Smooth muscle cell (in vitro differentiated cells): ENCODE data around the gene RSL1D1. TPM values are rescaled to one million over a fixed set of nuclear protein-coding genes. Genes with fewer than 3 reads are reported as not detected.
"Not testable (repeated sequence)": the region's sequence is repeated elsewhere in the genome, so short reads cannot be mapped to it uniquely, and the experiment has no call there.

ENCODE experiments used
- DNase-seq: peaks from one replicate; lab custom pipeline; 2025; ENCODE audit not compliant: unreplicated experiment; lab: John Stamatoyannopoulos, UW
- H2AFZ ChIP-seq: fragments of 200-600 bp; sonication (generic); 2 replicates; pipeline ENCODE4 v1.6.0; 2016; ENCODE audit warnings: antibody characterized with exemption, low read depth, mild to moderate bottlenecking
- H3F3A ChIP-seq: fragments of 200-600 bp; sonication (generic); 2 replicates; pipeline ENCODE4 v1.6.0; 2017; ENCODE audit warnings: antibody characterized with exemption, low read depth
- H3K27ac ChIP-seq: fragments of 200-600 bp; sonication (generic); 2 replicates; pipeline ENCODE4 v1.5.1; 2016; ENCODE audit warnings: low read depth, mild to moderate bottlenecking
- H3K27me3 ChIP-seq: fragments of 200-600 bp; sonication (generic); 2 replicates; pipeline ENCODE4 v1.6.1; 2016; ENCODE audit warnings: low read depth, mild to moderate bottlenecking
- H3K36me3 ChIP-seq: fragments of 200-600 bp; sonication (generic); 2 replicates; pipeline ENCODE4 v1.5.1; 2016; ENCODE audit warnings: low read depth
- H3K4me1 ChIP-seq: fragments of 200-600 bp; sonication (generic); 2 replicates; pipeline ENCODE4 v1.5.1; 2016; ENCODE audit warnings: low read depth
- H3K4me2 ChIP-seq: fragments of 200-600 bp; sonication (generic); 2 replicates; pipeline ENCODE4 v1.6.0; 2016; ENCODE audit warnings: mild to moderate bottlenecking
- H3K4me3 ChIP-seq: fragments of 200-600 bp; sonication (generic); 2 replicates; pipeline ENCODE4 v1.5.1; 2016; ENCODE audit warnings: mild to moderate bottlenecking
- H3K79me2 ChIP-seq: fragments of 200-600 bp; sonication (generic); 2 replicates; pipeline ENCODE4 v1.6.0; 2016; ENCODE audit warnings: low read depth, mild to moderate bottlenecking
- H3K9ac ChIP-seq: fragments of 200-600 bp; sonication (generic); 2 replicates; pipeline ENCODE4 v1.6.0; 2016; ENCODE audit warnings: low read depth
- H3K9me3 ChIP-seq: fragments of 200-600 bp; sonication (generic); replicated peaks from 2 replicates; pipeline ENCODE4 v1.5.1; 2016; ENCODE audit warnings: low read depth
- H4K20me1 ChIP-seq: fragments of 200-600 bp; sonication (generic); 2 replicates; pipeline ENCODE4 v1.6.0; 2016; ENCODE audit warnings: low read depth
- WGBS: methylation state at CpG from one replicate; pipeline ENCODE4 v1.1.7; 2016; ENCODE audit warnings: low lambda C conversion rate; 5-methylcytosine and 5-hydroxymethylcytosine counted together
- polyA plus RNA-seq: library from polyadenylated mRNA; unstranded; fragments of >200 nt; fragmentation: Nextera tagmentation; extraction: Ambion mirVana; gene quantifications from 2 replicates; pipeline ENCODE4 v1.2.1, GENCODE V29; 2016
- total RNA-seq: library from RNA; depleted of rRNA; stranded (reverse); fragments of >200 nt; gene quantifications from 2 replicates; pipeline ENCODE4 v1.2.3, GENCODE V29; 2014
- TF ChIP-seq, protein P1 (sequence below): fragments of 200-600 bp; sonication (generic); IDR thresholded peaks from 2 replicates; pipeline ENCODE4 v1.5.1; 2017; ENCODE audit warnings: borderline replicate concordance, mild to moderate bottlenecking, antibody characterized with exemption; ENCODE audit not compliant: insufficient read depth, poor library complexity, severe bottlenecking

Gene RSL1D1
- total and polyA plus RNA-seq, 2 experiments from 2014 or later, result 104 to 157 TPM

DNA sequence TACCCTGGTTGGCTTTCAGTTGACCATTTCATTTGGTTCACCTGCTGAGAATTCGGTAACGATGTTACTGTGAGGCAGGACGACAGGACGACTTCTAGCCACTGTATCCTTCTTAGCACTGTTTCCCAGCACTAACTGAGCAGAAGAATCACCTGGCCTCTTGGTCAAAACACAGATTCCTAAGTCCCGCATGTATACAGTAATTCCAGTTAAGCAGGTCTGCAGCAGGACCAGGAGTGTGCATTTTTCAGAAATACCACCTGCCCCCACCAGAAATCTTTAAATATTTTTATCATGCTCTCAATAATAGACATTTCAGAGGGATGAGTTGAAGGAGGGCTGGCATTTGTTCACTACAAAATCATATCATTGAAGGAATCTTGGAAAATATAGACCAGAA lies 22.6 kb downstream of the RSL1D1 start:
- no peak overlapping the region for H3K27ac ChIP-seq
- H3K9me3 ChIP-seq, result no peaks in the 10 kb centered on the region
- H3K9ac ChIP-seq, result no peak overlapping the region
- no peaks in the 10 kb centered on the region for H3K36me3 ChIP-seq
- TF ChIP-seq, protein P1, sequence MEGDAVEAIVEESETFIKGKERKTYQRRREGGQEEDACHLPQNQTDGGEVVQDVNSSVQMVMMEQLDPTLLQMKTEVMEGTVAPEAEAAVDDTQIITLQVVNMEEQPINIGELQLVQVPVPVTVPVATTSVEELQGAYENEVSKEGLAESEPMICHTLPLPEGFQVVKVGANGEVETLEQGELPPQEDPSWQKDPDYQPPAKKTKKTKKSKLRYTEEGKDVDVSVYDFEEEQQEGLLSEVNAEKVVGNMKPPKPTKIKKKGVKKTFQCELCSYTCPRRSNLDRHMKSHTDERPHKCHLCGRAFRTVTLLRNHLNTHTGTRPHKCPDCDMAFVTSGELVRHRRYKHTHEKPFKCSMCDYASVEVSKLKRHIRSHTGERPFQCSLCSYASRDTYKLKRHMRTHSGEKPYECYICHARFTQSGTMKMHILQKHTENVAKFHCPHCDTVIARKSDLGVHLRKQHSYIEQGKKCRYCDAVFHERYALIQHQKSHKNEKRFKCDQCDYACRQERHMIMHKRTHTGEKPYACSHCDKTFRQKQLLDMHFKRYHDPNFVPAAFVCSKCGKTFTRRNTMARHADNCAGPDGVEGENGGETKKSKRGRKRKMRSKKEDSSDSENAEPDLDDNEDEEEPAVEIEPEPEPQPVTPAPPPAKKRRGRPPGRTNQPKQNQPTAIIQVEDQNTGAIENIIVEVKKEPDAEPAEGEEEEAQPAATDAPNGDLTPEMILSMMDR, result no peak
- no peaks in the 10 kb centered on the region for H3K4me1 ChIP-seq
- no peaks in the 10 kb centered on the region for H4K20me1 ChIP-seq
- H3K79me2 ChIP-seq, result no peaks in the 10 kb centered on the region
- H2AFZ ChIP-seq, result no peak overlapping the region
- no peaks in the 10 kb centered on the region for H3F3A ChIP-seq
- no peak for DNase-seq
- no peaks in the 10 kb centered on the region for H3K27me3 ChIP-seq
- H3K4me3 ChIP-seq, result no peak overlapping the region
- WGBS, result 79% methylated on average over 5 of the region's 5 CpGs
- no peak overlapping the region for H3K4me2 ChIP-seq

DNA sequence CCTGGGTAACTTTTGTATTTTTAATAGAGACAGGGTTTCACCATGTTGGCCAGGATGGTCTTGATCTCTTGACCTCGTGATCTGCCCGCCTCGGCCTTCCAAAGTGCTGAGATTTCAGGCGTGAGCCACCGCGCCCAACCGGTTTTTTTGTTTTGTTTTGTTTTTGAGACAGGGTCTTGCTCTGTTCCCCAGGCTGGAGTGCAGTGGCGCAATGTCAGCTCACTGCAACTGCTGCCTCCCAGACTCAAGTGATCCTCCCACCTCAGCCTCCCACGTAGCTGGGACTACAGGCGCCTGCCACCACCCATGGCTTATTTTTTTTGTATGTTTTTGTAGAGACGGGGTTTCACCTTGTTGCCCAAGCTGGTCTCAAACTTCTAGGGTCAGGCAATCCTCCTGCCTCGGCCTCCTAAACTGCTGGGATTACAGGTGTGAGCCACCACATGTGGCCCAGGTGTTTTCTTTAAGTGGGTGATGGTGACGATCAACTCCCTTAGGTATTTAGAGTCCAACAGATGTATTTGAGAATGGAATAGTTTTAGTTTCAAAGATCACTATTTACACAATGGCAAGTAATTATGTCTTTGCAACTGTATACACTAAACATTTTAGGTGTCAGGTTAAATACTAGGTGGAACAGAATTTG lies 25.7 kb downstream of the RSL1D1 start:
- not testable (repeated sequence) for H3F3A ChIP-seq, H2AFZ ChIP-seq, H3K27me3 ChIP-seq, H3K4me1 ChIP-seq, H3K36me3 ChIP-seq, DNase-seq, H4K20me1 ChIP-seq, H3K9ac ChIP-seq, H3K4me3 ChIP-seq, H3K79me2 ChIP-seq, H3K27ac ChIP-seq, H3K9me3 ChIP-seq, H3K4me2 ChIP-seq
- WGBS, result 96% methylated on average over 13 of the region's 13 CpGs

DNA sequence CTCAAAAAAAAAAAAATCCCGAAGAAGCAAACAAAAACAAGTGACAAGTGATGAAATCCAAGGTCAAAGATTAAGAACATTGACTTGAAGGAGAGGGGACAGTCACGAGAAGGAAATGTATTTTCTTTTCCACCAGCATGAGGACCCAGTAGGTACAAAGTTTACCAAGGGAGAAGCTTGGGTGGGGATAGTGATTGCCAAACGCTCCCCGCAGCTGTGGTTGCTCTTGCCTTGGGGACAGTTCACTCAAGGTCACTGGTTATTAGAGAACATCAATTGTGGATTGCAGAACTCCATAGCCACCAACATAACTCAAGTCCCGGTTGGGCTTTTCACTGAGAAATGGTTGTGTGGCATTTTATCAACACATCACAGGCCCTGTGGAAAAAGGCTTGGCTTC lies 27.0 kb downstream of the RSL1D1 start:
- TF ChIP-seq, protein P1, result no peak
- H3K4me1 ChIP-seq, result no peaks in the 10 kb centered on the region
- H3K36me3 ChIP-seq, result no peaks in the 10 kb centered on the region
- no peak overlapping the region for H3K4me2 ChIP-seq
- no peak for DNase-seq
- no peaks in the 10 kb centered on the region for H3K27me3 ChIP-seq
- H3K27ac ChIP-seq, result no peak overlapping the region
- peaks cover 2% of the 10 kb centered on the region for H3F3A ChIP-seq
- WGBS, result 81% methylated on average over 5 of the region's 5 CpGs
- H3K9ac ChIP-seq, result no peak overlapping the region
- no peak overlapping the region for H3K4me3 ChIP-seq
- H3K9me3 ChIP-seq, result no peaks in the 10 kb centered on the region
- no peaks in the 10 kb centered on the region for H4K20me1 ChIP-seq
- H2AFZ ChIP-seq, result no peak overlapping the region
- H3K79me2 ChIP-seq, result no peaks in the 10 kb centered on the region

DNA sequence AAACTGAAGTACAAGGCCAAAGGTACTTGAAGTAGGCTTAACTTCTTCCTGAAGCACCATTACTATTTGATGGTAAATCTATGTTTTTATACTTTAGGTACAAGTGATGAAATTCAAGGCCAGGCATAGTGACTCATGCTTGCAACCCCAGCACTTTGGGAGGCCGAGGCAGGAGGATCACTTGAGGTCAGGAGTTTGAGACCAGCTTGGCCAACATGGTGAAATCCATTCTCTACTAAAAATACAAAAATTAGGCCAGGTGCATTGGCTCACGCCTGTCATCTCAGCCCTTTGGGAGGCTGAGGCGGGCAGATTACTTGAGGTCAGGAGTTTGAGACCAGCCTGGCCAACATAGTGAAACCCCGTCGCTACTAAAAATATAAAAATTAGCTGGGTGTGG lies 27.7 kb downstream of the RSL1D1 start:
- not testable (repeated sequence) for H3K36me3 ChIP-seq, H3K27ac ChIP-seq, H3K79me2 ChIP-seq, H3K4me2 ChIP-seq, H3K27me3 ChIP-seq, DNase-seq, H3K9ac ChIP-seq, H3K4me3 ChIP-seq, H3F3A ChIP-seq, H3K4me1 ChIP-seq, H3K9me3 ChIP-seq, H4K20me1 ChIP-seq, H2AFZ ChIP-seq
- WGBS, result 99% methylated on average over 5 of the region's 5 CpGs

DNA sequence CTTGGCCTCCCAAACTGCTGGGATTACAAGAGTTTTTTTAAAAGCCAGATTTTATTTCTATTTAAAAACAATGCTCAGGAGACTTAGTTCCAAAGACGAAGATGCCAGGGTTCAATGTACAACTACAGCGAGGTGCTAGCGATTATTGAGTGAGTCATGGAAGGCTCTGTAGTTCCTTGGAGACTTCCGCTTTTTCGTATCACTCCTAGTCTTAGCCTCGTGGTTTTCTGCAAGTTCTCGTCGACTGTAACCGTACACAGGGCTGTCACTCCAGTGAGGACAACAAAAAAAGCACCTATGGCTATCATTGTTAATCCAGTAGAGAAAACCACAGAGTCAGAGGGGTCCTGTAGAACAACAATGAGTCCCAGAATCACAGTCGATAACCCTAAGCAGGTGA lies 31.5 kb downstream of the RSL1D1 start:
- H3K9me3 ChIP-seq, result no peaks in the 10 kb centered on the region
- TF ChIP-seq, protein P1, result no peak
- no peak overlapping the region for H3K9ac ChIP-seq
- no peaks in the 10 kb centered on the region for H4K20me1 ChIP-seq
- no peak overlapping the region for H3K4me3 ChIP-seq
- no peaks in the 10 kb centered on the region for H3K79me2 ChIP-seq
- H2AFZ ChIP-seq, result no peak overlapping the region
- peaks cover 2% of the 10 kb centered on the region for H3F3A ChIP-seq
- no peaks in the 10 kb centered on the region for H3K4me1 ChIP-seq
- no peak overlapping the region for H3K4me2 ChIP-seq
- WGBS, result 87% methylated on average over 10 of the region's 10 CpGs
- no peak overlapping the region for H3K27ac ChIP-seq
- no peaks in the 10 kb centered on the region for H3K27me3 ChIP-seq
- no peak for DNase-seq
- no peaks in the 10 kb centered on the region for H3K36me3 ChIP-seq

DNA sequence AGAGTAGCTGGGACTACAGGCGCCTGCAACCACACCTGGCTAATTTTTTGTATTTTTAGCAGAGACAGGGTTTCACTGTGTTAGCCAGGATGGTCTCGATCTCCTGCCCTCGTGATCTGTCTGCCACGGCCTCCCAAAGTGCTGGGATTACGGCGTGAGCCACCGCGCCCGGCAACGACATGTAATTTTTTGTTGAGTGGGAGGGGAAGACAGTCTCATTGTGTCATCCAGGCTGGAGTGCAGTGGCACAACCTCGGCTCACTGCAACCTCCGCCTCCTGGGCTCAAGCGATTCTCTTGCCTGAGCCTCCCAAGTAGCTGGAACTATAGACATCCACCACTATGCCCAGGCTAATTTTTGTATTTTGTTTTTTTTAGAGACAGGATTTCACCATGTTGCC lies 32.4 kb downstream of the RSL1D1 start:
- not testable (repeated sequence) for H3K36me3 ChIP-seq, H3F3A ChIP-seq, H2AFZ ChIP-seq, H3K4me3 ChIP-seq, H3K27ac ChIP-seq, H4K20me1 ChIP-seq, H3K4me1 ChIP-seq, H3K27me3 ChIP-seq, H3K9me3 ChIP-seq, DNase-seq, H3K4me2 ChIP-seq, H3K9ac ChIP-seq, H3K79me2 ChIP-seq
- WGBS, result 93% methylated on average over 13 of the region's 13 CpGs
